NCI-H2171 treated with DMSO at 0.1 percent for 48 hours (cell line): ENCODE results near the gene SOCS1.
"Not testable (repeated sequence)": the region's sequence is repeated elsewhere in the genome, so short reads cannot be mapped to it uniquely, and the experiment has no call there.

Experiments used
- DNase-seq: peaks from one replicate; lab custom pipeline; 2025; lab: John Stamatoyannopoulos, UW

The SOCS1 gene

DNA sequence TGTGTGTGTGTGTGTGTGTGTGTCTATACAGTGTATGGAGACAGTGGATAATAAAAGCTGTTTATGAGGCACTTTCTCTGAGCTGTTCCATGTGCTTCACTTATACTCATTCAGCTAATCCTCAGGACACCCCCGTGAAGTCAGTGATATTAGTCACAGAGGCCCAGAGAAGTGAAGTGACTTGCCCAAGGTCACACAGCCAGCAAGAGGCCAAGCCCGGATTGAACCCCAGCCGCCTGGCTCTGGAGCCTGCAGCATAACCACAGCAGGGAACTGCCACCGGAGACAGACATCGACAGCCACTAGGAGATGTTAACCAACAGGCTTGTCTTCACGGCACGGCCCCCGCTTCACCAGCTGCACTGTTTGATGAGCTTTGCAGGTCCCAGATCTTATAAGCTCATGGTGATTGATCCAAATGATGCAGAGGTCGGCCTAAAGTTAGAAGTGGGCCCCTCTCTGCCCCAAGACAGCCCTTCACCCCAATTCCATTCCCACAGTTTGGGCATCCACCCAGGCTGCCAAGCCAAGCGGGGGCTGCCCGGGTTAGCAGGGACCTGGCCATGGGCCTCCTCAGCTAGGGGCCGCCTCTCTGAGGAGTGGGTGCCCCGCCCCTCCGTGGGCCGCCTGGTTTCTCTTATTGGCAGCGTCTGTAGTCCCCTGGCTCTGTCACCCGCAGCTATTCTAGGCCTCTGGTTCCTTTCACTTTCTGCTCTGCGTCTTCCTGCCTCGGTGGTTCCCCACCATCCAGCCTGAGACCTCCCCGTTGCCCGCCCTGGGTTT lies 30.9 kb downstream of the SOCS1 start:
- DNase-seq: no peak

DNA sequence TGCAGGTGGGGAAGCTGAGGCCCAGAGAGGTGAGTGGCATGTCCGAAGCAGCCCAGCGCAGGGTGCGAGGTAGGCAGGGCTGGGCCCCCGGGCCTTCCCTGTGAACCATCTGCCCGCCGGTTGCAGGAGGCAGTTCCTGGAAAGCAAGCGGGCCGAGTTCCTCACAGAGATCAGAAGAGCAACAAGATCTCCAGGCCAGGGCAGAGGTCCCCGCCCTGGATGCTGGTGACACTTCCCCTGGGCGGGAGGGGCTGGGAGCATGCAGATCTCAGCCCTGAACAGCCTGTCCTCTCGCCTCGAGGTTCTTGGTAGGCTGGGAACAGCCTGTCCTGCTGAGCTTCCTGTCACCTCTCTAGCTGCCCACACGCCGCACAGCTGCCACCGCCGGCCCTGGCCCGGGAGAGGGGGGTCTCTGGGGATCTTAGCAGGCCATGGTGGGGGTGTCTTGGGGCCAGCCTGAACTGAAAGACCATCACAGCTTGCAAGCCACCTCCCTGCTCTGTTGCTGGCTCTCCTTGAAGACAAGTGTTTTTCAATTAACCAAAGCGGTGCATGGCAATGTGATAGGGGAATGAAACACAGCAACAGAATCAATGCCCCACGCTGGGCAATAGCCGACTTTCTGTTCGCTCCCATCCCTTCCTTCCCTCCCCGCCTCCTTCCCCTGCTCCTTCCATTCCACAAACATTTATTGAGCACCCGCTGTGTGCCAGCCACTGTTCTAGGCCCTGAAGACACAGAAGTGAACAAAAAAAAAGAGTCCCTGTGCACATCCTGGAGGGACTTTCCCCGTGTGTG lies 31.7 kb downstream of the SOCS1 start:
- no peak for DNase-seq

DNA sequence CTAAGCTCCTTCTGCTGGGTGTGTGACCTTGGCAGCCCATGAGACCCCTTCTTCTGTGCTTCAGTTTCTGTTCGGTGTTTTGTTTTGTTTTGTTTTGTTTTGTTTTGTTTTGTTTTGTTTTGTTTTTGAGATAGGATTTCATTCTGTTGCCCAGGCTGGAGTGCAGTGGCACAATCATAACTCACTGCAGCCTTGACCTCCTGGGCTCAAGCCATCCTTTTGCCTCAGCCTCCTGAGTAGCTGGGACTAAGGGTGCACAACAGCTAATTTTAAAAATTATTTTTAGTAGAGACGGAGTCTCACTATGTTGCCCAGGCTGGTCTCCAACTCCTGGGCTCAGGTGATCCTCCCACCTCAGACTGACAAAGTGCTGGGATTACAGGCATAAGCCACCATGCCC lies 35.5 kb downstream of the SOCS1 start:
- DNase-seq: not testable (repeated sequence)

DNA sequence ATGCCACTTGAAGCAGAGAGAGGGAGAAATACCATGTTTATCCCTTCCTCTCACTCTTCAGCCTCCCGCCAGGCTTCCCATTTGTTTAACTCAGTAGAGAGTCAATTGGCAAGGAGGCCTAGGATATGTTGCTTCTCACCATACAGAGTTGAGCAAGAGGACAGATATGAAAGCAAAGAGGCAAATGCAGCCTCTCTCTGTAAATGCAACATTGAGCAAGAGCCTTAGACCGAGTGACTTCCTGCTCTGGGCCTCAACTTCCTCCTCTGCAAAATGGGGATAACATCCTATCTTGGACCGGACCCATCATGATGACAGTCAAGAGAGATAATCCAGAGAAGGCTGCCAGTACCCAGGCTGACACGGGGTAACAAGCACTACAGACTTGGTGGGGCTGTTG lies 36.8 kb downstream of the SOCS1 start:
- no peak for DNase-seq

DNA sequence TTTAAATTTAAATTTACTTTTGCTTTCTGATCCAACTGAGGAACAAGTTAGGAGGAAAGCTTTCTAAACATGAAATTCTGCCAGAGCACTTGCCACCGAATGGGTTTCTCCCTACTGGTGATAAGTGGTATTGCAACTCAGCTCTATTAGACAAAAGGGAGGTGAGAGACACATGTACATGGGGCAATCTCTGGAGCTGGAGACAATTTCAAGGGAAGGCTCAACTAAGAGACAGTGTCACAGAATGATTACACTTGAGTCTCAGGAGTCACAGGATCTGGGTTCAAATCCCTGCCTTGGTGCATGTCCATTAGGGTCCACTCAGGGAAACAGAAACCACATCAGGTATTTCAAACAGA lies 37.4 kb downstream of the SOCS1 start:
- no peak for DNase-seq

DNA sequence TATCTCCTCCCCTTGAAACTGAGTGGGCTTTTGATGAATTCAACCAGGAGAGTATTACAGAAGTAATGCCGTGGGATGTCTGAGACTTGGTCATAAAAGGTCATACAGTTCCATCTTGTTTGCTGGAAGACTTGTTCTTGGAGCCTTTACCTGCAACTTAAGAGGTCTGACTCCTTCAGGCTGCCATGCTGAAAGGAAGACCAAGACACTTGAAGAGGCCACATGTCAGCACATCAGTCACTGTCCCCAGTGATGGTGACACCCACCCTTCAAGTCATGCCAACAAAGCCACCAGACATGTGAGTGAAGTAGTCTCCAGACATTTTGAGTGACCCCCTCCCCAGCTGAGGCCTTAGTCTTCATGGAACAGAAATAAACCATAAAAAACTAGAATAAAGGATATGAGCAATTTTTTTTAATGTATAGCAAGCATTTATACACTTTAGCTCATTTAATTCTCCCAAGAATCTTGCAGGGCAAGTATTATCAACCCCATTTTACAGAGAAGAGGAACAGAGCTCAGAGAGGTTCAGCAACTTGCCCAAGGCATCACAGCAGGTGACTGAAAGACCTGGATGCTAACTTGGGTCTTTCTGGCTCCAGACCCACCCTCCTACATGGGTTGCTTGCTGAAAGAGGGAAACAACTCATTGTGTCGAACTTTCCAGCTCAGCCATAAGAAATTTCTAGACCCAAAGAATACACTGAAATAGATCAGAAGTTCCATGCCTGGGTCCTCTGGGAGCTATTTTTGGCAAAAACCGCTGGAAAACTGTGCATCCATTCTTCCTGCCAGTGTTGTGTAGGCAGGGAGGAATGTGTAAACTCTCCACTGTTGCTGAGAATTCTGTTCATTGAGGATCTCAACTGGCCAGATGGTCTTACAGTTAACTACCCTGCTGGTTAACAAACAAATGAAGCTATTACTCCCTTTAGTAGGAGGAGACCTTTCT lies 38.1 kb downstream of the SOCS1 start:
- no peak for DNase-seq

DNA sequence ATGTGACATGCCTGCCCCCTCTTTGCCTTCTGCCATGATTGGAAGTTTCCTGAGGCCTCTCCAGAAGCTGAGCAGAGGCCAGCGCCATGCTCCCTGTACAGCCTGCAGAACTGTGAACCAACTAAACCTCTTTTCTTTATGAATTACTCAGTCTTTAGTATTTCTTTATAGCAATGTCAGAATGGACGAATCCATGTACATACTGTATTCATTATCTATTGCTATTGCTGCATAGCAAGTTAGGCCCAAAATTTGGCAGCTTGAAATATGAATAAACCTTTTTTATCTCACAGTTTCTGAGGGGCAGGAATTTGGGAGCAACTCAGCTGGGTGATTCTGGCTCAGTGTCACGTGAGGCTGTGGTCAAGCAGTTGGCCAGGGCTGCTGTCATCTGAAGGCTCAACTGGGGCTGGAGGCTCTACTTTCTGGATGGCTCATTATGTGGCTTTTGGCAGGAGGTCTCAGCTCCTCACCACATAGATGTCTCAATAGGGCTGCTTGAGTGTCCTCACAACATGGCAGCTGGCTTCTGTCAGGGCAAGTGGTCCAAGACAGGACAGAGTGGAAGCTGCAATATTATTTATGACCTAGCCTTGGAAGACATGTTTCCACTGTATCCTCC lies 40.0 kb downstream of the SOCS1 start:
- DNase-seq: no peak

DNA sequence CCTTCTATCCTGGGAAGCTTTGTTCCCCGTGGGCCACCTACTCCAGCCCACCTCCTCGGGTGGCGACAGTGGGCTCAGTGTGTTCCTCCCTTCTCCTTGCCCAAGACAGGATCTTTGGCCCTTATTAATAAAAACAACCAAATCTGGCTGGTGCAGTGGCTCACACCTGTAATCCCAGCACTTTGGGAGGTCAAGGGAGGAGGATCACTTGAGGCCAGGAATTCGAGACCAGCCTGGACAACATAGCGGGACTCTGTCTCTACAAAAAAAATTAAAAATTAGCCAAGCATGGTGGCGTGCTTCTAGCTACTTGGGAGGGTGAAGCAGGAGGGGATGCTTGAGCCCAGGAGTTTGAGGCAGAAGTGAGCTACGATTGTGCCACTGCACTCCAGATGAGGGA lies 42.2 kb downstream of the SOCS1 start:
- DNase-seq: no peak

DNA sequence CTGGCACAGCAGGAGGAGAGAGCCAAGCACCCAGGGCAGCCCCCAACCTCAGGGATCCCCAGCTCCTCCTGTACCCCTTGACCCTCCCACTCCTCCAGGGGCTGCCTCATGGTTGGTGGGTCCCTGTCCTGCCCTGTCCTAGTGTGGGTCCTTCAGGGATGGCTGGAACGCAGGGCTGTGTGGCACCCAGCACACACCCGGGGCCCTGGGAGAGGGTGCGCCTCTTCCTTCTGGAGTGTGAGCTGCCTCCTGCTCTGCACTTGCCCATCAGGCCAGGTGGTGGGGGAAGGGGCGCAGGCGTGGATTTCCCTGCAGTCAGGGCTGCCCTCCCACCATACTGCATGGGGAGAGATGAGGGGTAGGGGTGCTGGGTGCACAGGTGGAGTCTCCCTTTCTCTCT lies 42.6 kb downstream of the SOCS1 start:
- DNase-seq: no peak

DNA sequence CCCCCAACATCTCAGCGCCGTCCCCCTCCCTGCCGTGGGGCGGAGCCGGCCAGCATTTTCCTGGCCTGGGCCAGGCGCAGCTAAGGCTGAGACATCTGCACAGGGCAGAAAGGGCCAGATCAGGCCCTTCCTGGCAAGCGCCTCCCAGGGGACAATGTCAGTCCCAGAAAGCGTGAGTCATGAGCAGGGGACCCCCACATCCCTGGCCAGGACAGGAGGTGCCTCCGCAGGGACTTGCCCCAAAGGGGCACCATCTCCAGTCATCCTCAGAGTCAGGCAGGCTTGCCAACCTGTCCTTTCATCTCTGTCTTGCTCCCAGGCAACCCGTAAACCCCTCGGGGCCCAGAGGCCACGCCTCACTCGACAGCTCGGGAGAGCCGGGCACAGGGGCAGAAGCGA lies 43.2 kb downstream of the SOCS1 start:
- DNase-seq: peak; percentile 45

DNA sequence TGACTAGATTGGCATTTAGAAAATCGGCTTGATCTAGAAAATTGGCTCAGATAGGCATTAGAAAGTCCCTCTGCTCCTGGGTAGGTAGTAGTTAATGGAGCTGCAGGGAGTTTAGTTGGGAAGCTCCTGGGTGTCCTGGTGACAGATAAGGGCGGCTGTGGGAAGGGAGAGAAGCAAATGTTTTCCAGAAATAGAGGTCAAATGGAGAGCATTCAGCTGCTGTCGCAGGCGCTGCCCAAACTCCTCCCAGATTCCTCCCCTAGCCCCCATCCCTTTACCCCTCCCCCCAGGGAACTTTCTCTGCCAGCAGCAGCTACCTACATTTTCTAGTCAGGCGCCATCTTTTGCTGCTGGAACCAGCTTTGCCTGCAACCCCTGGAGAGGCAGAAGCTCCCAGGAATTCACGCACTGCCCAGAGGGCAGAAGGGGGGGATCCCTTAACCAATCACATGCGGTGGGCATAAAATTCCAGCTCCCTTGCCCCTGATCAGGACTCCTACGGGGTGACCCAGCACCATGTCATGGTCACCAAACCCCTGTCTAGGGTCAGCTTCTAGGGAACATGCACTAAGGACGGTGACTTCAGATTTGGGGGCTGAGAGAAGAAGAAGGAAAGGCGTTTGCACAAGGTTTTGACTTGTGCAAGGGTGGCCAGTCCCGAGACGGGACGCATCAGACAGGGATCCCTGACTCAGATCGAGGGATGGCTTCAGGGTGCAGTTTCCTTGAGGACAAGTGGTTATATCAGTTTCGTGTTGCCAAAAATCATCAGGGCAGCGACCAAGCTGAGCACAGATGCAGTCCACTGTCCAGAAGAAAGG lies 43.8 kb downstream of the SOCS1 start:
- DNase-seq: no peak

DNA sequence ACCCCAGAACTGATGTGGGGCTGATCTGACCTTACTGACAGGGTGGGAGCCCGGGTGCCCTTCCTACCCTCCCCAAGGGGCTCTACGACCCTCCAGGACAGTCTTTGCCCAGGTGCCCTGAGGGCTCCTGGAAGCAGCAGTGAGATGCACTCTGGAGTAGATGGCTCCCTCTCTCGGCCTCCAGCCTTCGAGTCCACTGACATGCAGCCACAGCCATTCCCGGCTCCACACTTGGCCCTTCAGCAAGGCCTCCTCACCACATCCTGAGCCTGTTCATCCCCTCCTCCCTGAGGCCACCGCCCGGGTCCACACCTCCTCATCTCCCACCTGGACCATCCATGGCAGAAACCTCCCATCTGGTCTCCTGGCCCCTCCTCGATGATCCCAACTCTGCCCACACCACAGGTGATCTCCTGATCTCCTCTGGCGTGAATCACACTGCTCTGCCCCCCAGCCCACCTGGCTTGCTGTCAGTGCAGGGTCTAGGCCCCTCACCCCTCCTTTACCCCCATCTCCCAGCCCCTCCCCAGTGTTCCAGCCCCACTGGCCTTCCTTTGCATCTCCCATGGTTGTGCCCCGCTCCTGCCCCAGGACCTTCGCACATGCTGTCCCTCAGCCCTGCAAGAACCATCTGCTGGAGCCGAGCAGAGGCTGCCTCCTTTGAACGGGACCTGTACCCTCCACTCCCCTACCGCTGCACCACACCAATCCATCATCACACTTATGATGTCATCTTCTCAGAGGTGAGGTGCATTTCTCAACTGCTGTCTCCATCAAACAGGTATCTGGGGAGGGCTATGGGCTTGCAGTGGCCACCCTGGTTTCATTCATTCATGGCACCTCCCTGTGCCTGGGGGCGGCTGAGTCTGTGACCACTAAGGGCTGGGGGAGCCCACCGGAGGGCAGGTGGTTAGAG lies 44.7 kb downstream of the SOCS1 start:
- DNase-seq: no peak

DNA sequence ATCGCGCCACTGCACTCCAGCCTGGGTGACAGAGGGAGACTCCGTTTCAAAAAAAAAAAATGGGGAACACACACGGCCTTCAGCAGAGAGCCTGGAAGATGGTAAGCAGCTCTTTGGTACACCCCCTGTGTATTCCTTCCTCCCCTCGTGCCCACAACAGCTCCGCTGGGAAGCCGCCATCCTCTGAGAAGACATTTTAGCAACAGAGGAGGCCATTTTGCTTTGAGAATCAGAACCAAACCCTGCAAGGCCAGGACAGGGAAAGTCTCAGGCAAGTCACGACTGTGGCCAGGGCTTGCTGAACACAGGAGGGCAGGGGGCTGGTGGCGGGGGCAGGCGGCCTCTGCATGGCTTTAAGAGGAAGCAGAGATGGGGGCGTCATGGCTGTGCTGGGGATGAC lies 45.7 kb downstream of the SOCS1 start:
- DNase-seq: no peak

DNA sequence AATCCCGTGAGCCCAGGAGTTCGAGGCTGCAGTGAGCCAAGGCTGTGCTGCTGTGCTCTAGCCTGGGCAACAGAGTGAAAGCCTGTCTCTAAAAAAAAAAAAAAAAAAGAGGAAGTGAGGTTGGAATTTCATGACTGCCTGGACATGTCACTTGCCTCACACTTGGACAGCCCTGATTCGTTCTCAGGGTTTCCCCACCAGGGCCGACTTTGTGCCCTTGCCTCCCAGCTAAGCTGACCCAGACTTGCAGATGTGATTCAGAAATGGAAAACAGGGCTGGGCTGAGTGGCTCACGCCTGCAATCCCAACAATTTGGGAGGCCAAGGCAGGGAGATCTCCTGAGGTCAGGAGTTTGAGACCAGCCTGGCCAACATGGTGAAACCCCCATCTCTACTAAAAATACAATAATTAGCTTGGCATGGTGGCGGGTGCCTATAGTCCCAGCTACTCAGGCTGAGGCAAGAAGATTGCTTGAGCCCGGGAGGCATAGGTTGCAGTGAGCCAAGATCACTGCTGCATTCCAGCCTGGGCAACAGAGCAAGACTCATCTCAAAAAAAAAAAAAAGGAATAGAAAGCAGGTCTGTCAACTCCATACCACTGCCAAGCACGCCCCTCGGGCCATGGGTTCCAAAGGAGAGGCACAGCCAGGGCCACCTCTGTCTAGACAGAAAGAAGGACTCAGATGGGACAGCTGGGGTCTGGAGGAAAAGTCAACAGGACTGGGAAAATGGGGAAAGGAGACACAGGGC lies 46.9 kb downstream of the SOCS1 start:
- DNase-seq: no peak

DNA sequence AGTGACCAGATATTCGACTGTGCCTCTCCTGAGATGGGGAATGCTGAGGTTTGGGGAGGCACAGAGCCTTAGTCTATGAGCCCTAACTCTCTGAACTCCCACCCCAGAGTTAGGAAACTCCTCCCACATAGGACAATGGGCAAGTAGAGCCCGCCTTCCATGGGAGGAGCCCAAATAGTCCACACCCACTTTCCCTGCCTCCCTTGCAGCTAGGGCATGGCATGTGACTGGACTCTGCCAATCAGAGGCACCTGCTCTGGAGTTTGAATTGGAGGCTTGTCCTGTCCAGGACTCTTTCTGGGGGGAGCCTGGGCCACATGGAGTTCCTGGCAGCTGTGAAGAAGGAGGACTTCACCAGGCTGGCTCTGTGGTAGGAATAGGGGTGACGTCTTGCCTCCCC lies 48.4 kb downstream of the SOCS1 start:
- DNase-seq: no peak

DNA sequence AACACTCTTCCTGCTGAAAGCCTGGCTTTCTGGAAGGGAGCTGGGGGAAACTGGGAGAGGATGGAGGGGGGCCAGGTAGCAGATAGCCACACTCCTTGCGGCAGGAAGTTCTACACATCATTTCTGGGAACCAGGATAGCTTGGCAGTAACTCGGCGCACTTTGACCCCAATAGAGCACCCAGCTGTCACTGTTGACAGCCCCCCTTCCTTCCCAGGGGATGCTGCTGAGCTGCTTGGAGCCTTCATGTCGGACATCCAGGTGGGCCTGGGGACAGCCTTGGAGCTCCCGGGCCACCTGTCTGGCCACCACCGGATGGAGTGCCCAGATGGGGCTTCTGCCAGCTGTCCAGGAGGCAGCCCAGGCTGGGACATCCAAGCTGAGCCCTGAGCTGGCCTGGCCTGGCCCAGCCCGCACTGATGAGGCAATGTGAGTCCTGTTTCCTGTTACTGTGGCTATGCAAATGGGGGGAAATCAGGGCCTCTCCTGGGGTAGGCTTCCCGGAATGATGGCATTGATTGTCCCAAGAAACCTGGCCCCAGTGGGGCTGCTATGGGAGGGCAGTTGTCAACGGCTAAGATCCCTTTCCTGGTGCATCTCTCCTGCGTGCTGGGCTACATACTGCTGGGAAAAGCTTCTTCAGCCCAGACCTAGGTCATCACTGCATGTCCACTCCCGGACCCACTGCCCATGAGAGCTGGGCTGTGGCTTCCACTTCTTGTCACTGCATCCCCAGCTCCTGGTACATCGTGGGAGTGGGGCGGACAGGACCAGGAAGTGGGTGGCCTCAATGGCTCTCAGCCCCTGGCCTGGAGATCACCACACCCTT lies 50.0 kb downstream of the SOCS1 start:
- peak; percentile 42 for DNase-seq

DNA sequence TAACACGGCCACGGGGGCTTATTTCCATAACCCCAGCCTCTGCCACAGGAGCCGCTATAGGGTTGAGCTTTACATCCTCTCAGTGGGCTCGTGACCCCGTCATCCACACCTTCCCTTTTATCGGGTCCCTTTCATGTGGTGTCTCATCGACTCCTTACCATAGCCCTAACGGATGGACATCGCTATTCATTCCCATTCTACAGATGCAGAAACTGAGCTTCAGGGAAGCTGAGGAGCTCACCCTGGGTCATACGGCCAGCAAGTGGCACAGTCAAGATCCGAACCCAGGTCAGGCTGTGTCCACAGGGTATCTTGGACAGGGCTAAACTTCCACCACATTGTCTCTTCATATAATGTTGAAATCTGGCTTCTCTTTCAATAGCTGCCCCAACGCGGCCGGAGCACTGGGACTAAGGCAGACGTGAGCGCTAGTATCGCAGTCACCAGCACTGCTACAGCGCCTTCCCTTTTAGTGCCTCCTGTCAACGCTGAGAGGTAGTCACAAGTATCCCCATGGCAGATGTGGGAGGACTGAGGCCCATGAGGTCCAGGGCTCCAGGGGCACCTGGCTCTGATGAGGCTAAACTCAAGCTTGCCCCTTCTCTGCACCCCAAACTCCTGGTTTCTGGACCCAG lies 50.8 kb downstream of the SOCS1 start:
- DNase-seq: no peak

DNA sequence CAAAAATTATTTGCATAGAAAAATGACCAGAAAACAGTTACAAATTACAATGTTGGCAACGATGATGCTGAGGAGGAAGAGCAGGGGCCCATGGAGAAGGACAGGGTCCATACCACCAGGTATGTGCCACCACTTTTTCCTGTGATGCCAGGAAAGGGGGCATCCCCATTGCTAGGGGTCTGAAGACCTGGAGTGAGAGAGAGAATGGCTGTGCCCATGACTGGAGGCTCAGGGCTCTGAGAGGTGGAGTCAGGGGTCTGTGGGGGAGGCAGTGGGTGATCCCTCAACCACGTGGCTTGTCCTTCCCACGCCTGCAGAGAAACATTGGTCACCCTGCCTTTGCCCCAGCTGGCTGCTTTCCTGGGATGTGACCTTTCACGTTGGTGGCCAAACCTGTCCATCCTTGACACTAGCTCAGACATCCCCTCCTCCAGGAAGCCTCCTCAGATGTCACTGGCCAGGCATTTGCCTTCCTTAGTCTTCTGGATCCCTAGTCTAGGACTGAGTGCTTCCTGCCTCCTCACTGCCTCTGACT lies 51.4 kb downstream of the SOCS1 start:
- no peak for DNase-seq
